HUES6 (cell line): ENCODE measurements around the gene GHRL.

ENCODE experiments used
- H3K27ac ChIP-seq: 2 replicates; pipeline ENCODE4 v1.7.0; 2013; ENCODE audit warnings: low read depth, mild to moderate bottlenecking, low read length, inconsistent platforms
- H3K27me3 ChIP-seq: 2 replicates; pipeline ENCODE4 v1.6.1; 2013; ENCODE audit warnings: low read length; ENCODE audit not compliant: control insufficient read depth, insufficient read depth
- H3K36me3 ChIP-seq: 2 replicates; pipeline ENCODE4 v1.6.1; 2013; ENCODE audit warnings: low read length; ENCODE audit not compliant: control insufficient read depth, insufficient read depth
- H3K4me1 ChIP-seq: 2 replicates; pipeline ENCODE4 v1.6.1; 2013; ENCODE audit warnings: low read length; ENCODE audit not compliant: control insufficient read depth, insufficient read depth
- H3K4me3 ChIP-seq: 2 replicates; pipeline ENCODE4 v1.5.1; 2013; ENCODE audit warnings: low read depth, low read length
- H3K9ac ChIP-seq: one replicate; pipeline ENCODE4 v1.6.1; 2013; ENCODE audit warnings: mild to moderate bottlenecking, low read length
- H3K9me3 ChIP-seq: 2 replicates; pipeline ENCODE4 v1.6.1; 2013; ENCODE audit warnings: low read depth, low read length; ENCODE audit not compliant: control insufficient read depth, insufficient read depth

GHRL gene

GRCh38 chr3:10284496-10284895, 8.3 kb downstream of the GHRL start:
- H3K27ac ChIP-seq = no peak overlapping the region
- H3K36me3 ChIP-seq = peaks cover 59% of the 10 kb centered on the region

GRCh38 chr3:10283638-10284037, 9.1 kb downstream of the GHRL start:
- Histone ChIP-seq H3K27ac (no peak overlapping the region), H3K27me3 (no peaks in the 10 kb centered on the region), H3K9me3 (no peaks in the 10 kb centered on the region), H3K36me3 (peaks cover 60% of the 10 kb centered on the region), H3K4me1 (peaks cover 11% of the 10 kb centered on the region), H3K9ac (no peak overlapping the region), H3K4me3 (no peak overlapping the region)

More at GRCh38 chr3:10284496-10284895, 8.3 kb downstream of the GHRL start:
- Histone ChIP-seq H3K27me3 (no peaks in the 10 kb centered on the region), H3K4me1 (peaks cover 11% of the 10 kb centered on the region), H3K4me3 (no peak overlapping the region), H3K9ac (no peak overlapping the region), H3K9me3 (no peaks in the 10 kb centered on the region)

GRCh38 chr3:10281951-10282350, 10.8 kb downstream of the GHRL start:
- Histone ChIP-seq H3K27me3 (no peaks in the 10 kb centered on the region), H3K36me3 (peaks cover 63% of the 10 kb centered on the region), H3K4me1 (peaks cover 5% of the 10 kb centered on the region; the same call in 1 of the 2 replicates), H3K9me3 (no peaks in the 10 kb centered on the region), H3K4me3 (no peak overlapping the region), H3K9ac (no peak overlapping the region), H3K27ac (no peak overlapping the region)

GRCh38 chr3:10280571-10280970, 12.2 kb downstream of the GHRL start:
- H3K27me3 ChIP-seq = no peaks in the 10 kb centered on the region
- H3K4me1 ChIP-seq = no peaks in the 10 kb centered on the region
- no peaks in the 10 kb centered on the region for H3K9me3 ChIP-seq
- peaks cover 67% of the 10 kb centered on the region for H3K36me3 ChIP-seq
- H3K9ac ChIP-seq = no peak overlapping the region
- no peak overlapping the region for H3K27ac ChIP-seq
- H3K4me3 ChIP-seq = no peak overlapping the region

GRCh38 chr3:10280177-10280529, 12.6 kb downstream of the GHRL start:
- peaks cover 71% of the 10 kb centered on the region for H3K36me3 ChIP-seq

GRCh38 chr3:10279384-10280176, 13.2 kb downstream of the GHRL start:
- Histone ChIP-seq H3K4me1 (no peaks in the 10 kb centered on the region), H3K36me3 (peaks cover 71% of the 10 kb centered on the region)

More at GRCh38 chr3:10280177-10280529, 12.6 kb downstream of the GHRL start:
- no peak overlapping the region for H3K27ac ChIP-seq
- H3K4me1 ChIP-seq = no peaks in the 10 kb centered on the region
- H3K9ac ChIP-seq = no peak overlapping the region
- no peak overlapping the region for H3K4me3 ChIP-seq
- no peaks in the 10 kb centered on the region for H3K27me3 ChIP-seq
- H3K9me3 ChIP-seq = no peaks in the 10 kb centered on the region

GRCh38 chr3:10278501-10278900, 14.2 kb downstream of the GHRL start:
- no peak overlapping the region for H3K27ac ChIP-seq
- H3K9ac ChIP-seq = no peak overlapping the region
- H3K27me3 ChIP-seq = no peaks in the 10 kb centered on the region
- peaks cover 71% of the 10 kb centered on the region for H3K36me3 ChIP-seq
- no peaks in the 10 kb centered on the region for H3K9me3 ChIP-seq
- no peaks in the 10 kb centered on the region for H3K4me1 ChIP-seq
- no peak overlapping the region for H3K4me3 ChIP-seq

More at GRCh38 chr3:10279384-10280176, 13.2 kb downstream of the GHRL start:
- H3K9ac ChIP-seq = no peak overlapping the region
- no peaks in the 10 kb centered on the region for H3K27me3 ChIP-seq
- no peak overlapping the region for H3K4me3 ChIP-seq
- H3K9me3 ChIP-seq = no peaks in the 10 kb centered on the region
- H3K27ac ChIP-seq = no peak overlapping the region

GRCh38 chr3:10277115-10277625, 15.6 kb downstream of the GHRL start:
- no peak overlapping the region for H3K9ac ChIP-seq
- H3K4me3 ChIP-seq = no peak overlapping the region
- no peak overlapping the region for H3K27ac ChIP-seq
- H3K36me3 ChIP-seq = peaks cover 71% of the 10 kb centered on the region
- H3K9me3 ChIP-seq = no peaks in the 10 kb centered on the region
- no peaks in the 10 kb centered on the region for H3K4me1 ChIP-seq
- no peaks in the 10 kb centered on the region for H3K27me3 ChIP-seq

GRCh38 chr3:10274601-10275000, 18.1 kb downstream of the GHRL start:
- no peaks in the 10 kb centered on the region for H3K4me1 ChIP-seq
- H3K9me3 ChIP-seq = no peaks in the 10 kb centered on the region
- H3K4me3 ChIP-seq = no peak overlapping the region
- H3K27me3 ChIP-seq = no peaks in the 10 kb centered on the region
- peaks cover 70% of the 10 kb centered on the region for H3K36me3 ChIP-seq
- no peak overlapping the region for H3K27ac ChIP-seq
- no peak overlapping the region for H3K9ac ChIP-seq

- H3K27me3 ChIP-seq = no peaks in the 10 kb centered on the region
- no peaks in the 10 kb centered on the region for H3K9me3 ChIP-seq
- peaks cover 70% of the 10 kb centered on the region for H3K36me3 ChIP-seq
- H3K9ac ChIP-seq = no peak overlapping the region
- no peak overlapping the region for H3K27ac ChIP-seq
- H3K4me3 ChIP-seq = no peak overlapping the region
- H3K4me1 ChIP-seq = no peaks in the 10 kb centered on the region
Measured at GRCh38 chr3:10273702-10274305, 18.9 kb downstream of the GHRL start.

- no peak overlapping the region for H3K9ac ChIP-seq
- peaks cover 69% of the 10 kb centered on the region for H3K36me3 ChIP-seq
- no peaks in the 10 kb centered on the region for H3K27me3 ChIP-seq
- no peak overlapping the region for H3K27ac ChIP-seq
- no peak overlapping the region for H3K4me3 ChIP-seq
- H3K4me1 ChIP-seq = no peaks in the 10 kb centered on the region
- no peaks in the 10 kb centered on the region for H3K9me3 ChIP-seq
Measured at GRCh38 chr3:10272977-10273376, 19.8 kb downstream of the GHRL start.
